GM19328 (cell line): ENCODE data around the gene SPACA7.

Experiments used
- ATAC-seq: cut with Tn5 transposase; IDR thresholded peaks from one replicate; pipeline ENCODE4 v1.9.1; 2021; ENCODE audit warnings: mild to moderate bottlenecking, moderate library complexity; ENCODE audit not compliant: unreplicated experiment

Gene SPACA7

GRCh38 chr13:112376050-112376681, at the start of gene SPACA7:
Gene SPACA7 (plus strand): TSS chr13:112376355. CDS start chr13:112376386, 31 bp downstream.
- no peak for ATAC-seq

- no peak for ATAC-seq
Measured at GRCh38 chr13:112326821-112327370, 49.3 kb upstream of the SPACA7 start.

- no peak for ATAC-seq
Measured at GRCh38 chr13:112328936-112329335, 47.2 kb upstream of the SPACA7 start.

GRCh38 chr13:112329376-112329775, 46.8 kb upstream of the SPACA7 start:
- no peak for ATAC-seq

GRCh38 chr13:112330066-112330465, 46.1 kb upstream of the SPACA7 start:
- ATAC-seq: no peak

GRCh38 chr13:112330479-112331381, 45.4 kb upstream of the SPACA7 start:
- ATAC-seq: no peak

- ATAC-seq: no peak
Measured at GRCh38 chr13:112331675-112332074, 44.5 kb upstream of the SPACA7 start.

- no peak for ATAC-seq
Measured at GRCh38 chr13:112332727-112333126, 43.4 kb upstream of the SPACA7 start.

- no peak for ATAC-seq
Measured at GRCh38 chr13:112333756-112334543, 42.2 kb upstream of the SPACA7 start.

GRCh38 chr13:112335135-112335534, 41.0 kb upstream of the SPACA7 start:
- no peak for ATAC-seq

- no peak for ATAC-seq
Measured at GRCh38 chr13:112341446-112341845, 34.7 kb upstream of the SPACA7 start.

GRCh38 chr13:112341976-112342735, 34.0 kb upstream of the SPACA7 start:
- no peak for ATAC-seq

- ATAC-seq: no peak
Measured at GRCh38 chr13:112342841-112343361, 33.3 kb upstream of the SPACA7 start.

GRCh38 chr13:112343591-112343990, 32.6 kb upstream of the SPACA7 start:
- ATAC-seq: no peak

GRCh38 chr13:112345826-112346172, 30.4 kb upstream of the SPACA7 start:
- no peak for ATAC-seq

GRCh38 chr13:112346173-112346898, 29.8 kb upstream of the SPACA7 start:
- no peak for ATAC-seq

- ATAC-seq: no peak
Measured at GRCh38 chr13:112346899-112347229, 29.3 kb upstream of the SPACA7 start.

GRCh38 chr13:112347986-112348385, 28.2 kb upstream of the SPACA7 start:
- ATAC-seq: no peak

- ATAC-seq: no peak
Measured at GRCh38 chr13:112348642-112349345, 27.4 kb upstream of the SPACA7 start.
